PC-3 (cell line): Measurements from ENCODE around the gene METAP2.

Experiments used
- CTCF ChIP-seq: fragments of 300-600 bp; sonication (generic); conservative IDR thresholded peaks from 2 replicates; pipeline ENCODE4 v1.5.1; 2017; ENCODE audit warnings: antibody characterized with exemption, low read depth, mild to moderate bottlenecking, low read length
- EZH2phosphoT487 ChIP-seq: fragments of 300-600 bp; sonication (generic); IDR thresholded peaks from 2 replicates; pipeline ENCODE4 v1.6.1; 2018; ENCODE audit warnings: mild to moderate bottlenecking, antibody characterized with exemption, low read length, borderline replicate concordance

- TF ChIP-seq CTCF (no peak), EZH2phosphoT487 (no peak)
These were observed 8.7 kb upstream of the METAP2 start for GRCh38 chr12:95465275-95465674.
